NCI-H128 (cell line): Measurements from ENCODE around the gene ARHGAP42.
"Not testable (repeated sequence)": the region's sequence is repeated elsewhere in the genome, so short reads cannot be mapped to it uniquely, and the experiment has no call there.

Source experiments
- DNase-seq: peaks from one replicate; lab custom pipeline; 2025; ENCODE audit not compliant: unreplicated experiment; lab: John Stamatoyannopoulos, UW

The ARHGAP42 gene

DNA sequence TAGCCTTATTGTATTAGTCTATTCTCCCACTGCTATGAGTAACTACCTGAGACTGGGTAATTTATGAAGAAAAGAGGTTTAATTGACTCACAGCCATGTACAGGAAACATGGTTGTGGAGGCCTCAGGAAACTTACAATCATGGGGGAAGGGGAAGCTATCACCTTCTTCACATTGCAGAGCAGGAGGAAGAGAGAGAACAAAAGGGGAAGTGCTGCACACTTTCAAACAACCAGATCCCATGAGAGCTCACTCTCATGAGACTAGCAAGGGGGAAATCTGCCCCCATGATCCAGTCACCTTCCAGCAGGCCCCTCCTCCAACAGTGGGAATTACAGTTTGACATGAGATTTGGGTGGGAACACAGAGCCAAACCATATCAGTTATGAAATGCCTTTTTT is 179.4 kb downstream of the ARHGAP42 start:
- DNase-seq = no peak

GRCh38 chr11:100867606-100868005 is 180.5 kb downstream of the ARHGAP42 start:
- DNase-seq = no peak

GRCh38 chr11:100869328-100869727 is 182.2 kb downstream of the ARHGAP42 start:
- no peak for DNase-seq

DNA sequence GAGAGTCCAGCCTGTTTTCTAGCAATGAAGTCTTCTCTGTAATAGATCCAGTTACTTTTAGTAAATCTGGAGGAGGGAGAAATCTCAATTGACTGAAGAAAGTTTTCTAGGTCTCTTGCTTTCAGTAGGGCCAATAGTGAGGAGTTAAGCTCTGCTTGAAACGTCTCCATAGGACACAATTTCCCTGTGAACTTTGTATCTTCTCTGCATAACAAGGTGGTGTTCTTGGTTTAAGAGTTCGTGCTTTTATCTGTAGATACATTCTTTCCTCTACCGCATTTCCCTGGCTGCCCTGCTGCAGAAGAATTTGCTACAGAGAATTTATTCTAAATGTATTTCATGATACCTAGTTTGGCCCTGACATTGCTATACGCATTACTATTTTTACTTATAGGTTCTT is 183.1 kb downstream of the ARHGAP42 start:
- DNase-seq = no peak

- no peak for DNase-seq
Measured at GRCh38 chr11:100872951-100873740, 186.1 kb downstream of the ARHGAP42 start.

- DNase-seq = no peak
Measured at GRCh38 chr11:100874203-100874602, 187.1 kb downstream of the ARHGAP42 start.

DNA sequence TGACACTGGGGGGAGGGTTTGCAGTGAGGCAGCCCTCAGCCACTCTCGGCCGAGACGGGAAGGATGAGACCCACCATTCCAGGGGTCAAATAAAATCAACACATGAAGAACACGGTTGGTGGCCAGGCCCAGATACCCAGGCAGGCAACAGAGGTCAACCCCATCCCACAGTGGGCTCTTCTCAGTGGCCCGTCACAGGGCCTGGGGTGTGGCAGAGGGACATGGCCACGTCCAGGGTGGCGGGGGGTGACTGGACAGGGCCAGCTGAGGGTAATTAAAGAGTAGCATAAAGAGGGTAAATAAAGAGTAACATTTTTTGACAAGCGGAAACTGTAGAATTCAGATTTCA is 188.4 kb downstream of the ARHGAP42 start:
- no peak for DNase-seq

GRCh38 chr11:100876815-100877520 is 189.9 kb downstream of the ARHGAP42 start:
- no peak for DNase-seq

GRCh38 chr11:100878474-100878873 is 191.4 kb downstream of the ARHGAP42 start:
- DNase-seq = no peak

- DNase-seq = no peak
Measured at GRCh38 chr11:100882957-100883356, 195.9 kb downstream of the ARHGAP42 start.

- no peak for DNase-seq
Measured at GRCh38 chr11:100883830-100884229, 196.7 kb downstream of the ARHGAP42 start.

GRCh38 chr11:100887659-100888058 is 200.6 kb downstream of the ARHGAP42 start:
- no peak for DNase-seq

GRCh38 chr11:100888836-100889235 is 201.7 kb downstream of the ARHGAP42 start:
- no peak for DNase-seq

- DNase-seq = no peak
Measured at GRCh38 chr11:100889758-100890157, 202.7 kb downstream of the ARHGAP42 start.

- no peak for DNase-seq
Measured at GRCh38 chr11:100890789-100891188, 203.7 kb downstream of the ARHGAP42 start.

DNA sequence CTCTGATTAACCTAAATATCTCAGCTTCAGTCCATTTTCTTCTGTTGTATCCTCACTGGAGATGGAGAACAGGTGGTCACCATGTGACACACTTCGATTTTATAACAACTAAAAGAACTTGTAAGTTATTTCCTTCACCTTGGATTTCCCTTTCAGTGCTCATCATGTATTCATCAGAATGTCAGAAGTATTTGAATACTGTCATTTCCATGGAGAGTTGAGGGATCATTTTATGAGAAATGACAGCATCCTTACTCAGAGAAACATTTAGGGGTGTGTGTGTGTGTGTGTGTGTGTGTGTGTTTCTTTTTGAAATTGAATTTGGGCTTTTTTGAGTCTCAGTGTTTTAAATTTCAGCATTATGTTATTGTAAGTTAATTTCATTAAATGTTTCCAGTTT is 205.8 kb downstream of the ARHGAP42 start:
- no peak for DNase-seq

- DNase-seq = no peak
Measured at GRCh38 chr11:100895449-100895848, 208.4 kb downstream of the ARHGAP42 start.

- not testable (repeated sequence) for DNase-seq
Measured at GRCh38 chr11:100895976-100896375, 208.9 kb downstream of the ARHGAP42 start.

GRCh38 chr11:100901471-100901870 is 214.4 kb downstream of the ARHGAP42 start:
- not testable (repeated sequence) for DNase-seq

DNA sequence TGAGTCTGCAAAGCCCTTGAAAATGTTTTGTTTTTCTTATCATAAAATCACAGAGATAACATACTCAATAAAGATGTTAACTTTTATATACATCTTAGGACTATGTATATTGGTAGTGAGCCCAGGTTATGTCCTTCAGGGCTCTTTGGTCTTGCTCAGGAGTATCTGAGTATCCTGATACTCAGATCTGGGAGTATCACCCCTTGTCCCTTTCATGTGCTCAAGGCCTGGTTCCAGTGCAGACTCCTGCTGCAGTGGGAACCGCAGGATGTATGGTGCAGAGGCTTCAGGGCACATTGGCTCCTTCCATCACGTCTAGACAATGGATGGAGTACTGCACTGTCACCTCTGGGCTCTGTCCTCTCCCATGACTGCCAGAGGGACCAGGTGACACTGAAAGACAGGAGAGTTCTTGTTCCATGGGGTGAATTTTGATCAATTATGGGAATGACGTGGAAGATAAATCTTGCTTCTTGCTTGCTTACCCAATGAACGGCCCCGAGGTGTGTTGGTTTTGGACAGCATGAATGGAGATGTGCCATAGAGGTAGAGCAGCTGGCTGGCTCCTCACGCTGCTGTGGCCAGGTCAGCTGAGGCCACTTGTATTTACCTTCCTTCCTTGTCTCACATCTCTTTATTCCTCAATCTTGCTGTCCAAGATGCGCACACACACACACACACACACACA is 215.5 kb downstream of the ARHGAP42 start:
- DNase-seq = no peak

- DNase-seq = no peak
Measured at GRCh38 chr11:100903284-100903683, 216.2 kb downstream of the ARHGAP42 start.

- DNase-seq = no peak
Measured at GRCh38 chr11:100905684-100906083, 218.6 kb downstream of the ARHGAP42 start.
